Measurements from ENCODE around the gene TBCK.

The TBCK gene

GRCh38 chr4:106162278-106162677, 153.7 kb downstream of the TBCK start:
- no peak for DNase-seq (ENCODE audit: extremely low read depth, low read depth)
- TF ChIP-seq CTCF (IDR thresholded peaks at IDR 0.05; ENCODE audit: low read depth, low read length) = no peak

- no peak for DNase-seq (ENCODE audit: extremely low read depth, low read depth)
- TF ChIP-seq CTCF (IDR thresholded peaks at IDR 0.05; ENCODE audit: low read depth, low read length) = no peak
Measured at GRCh38 chr4:106160560-106160959, 155.4 kb downstream of the TBCK start.

GRCh38 chr4:106149911-106150310, 166.1 kb downstream of the TBCK start:
- DNase-seq (ENCODE audit: extremely low read depth, low read depth) = no peak
- TF ChIP-seq CTCF (IDR thresholded peaks at IDR 0.05; ENCODE audit: low read depth, low read length) = no peak

GRCh38 chr4:106149026-106149425, 167.0 kb downstream of the TBCK start:
- no peak for TF ChIP-seq CTCF (IDR thresholded peaks at IDR 0.05; ENCODE audit: low read depth, low read length)
- no peak for DNase-seq (ENCODE audit: extremely low read depth, low read depth)

- DNase-seq (ENCODE audit: extremely low read depth, low read depth) = no peak
- no peak for TF ChIP-seq CTCF (IDR thresholded peaks at IDR 0.05; ENCODE audit: low read depth, low read length)
Measured at GRCh38 chr4:106142616-106143127, 173.3 kb downstream of the TBCK start.

- no peak for DNase-seq (ENCODE audit: extremely low read depth, low read depth)
- peak; percentile 2 for TF ChIP-seq CTCF (IDR thresholded peaks at IDR 0.05; ENCODE audit: low read depth, low read length)
Measured at GRCh38 chr4:106140601-106141000, 175.4 kb downstream of the TBCK start.

GRCh38 chr4:106136777-106137331, 179.2 kb downstream of the TBCK start:
- TF ChIP-seq CTCF (IDR thresholded peaks at IDR 0.05; ENCODE audit: low read depth, low read length) = no peak
- DNase-seq (ENCODE audit: extremely low read depth, low read depth) = no peak

All from AG09319 (cell line).